Lower lobe of right lung (tissue), 2 donors: ENCODE results near the gene NPBWR2. TPM values are rescaled to one million over a fixed set of nuclear protein-coding genes. Genes with fewer than 3 reads are reported as not detected.

ENCODE experiments used
- ATAC-seq, 2 donors: fragments of 200-7000 bp; cut with Tn5 transposase; one replicate each; pipeline ENCODE4 v1.9.1; 2020 to 2022; ENCODE audit warnings: mild to moderate bottlenecking in 2 of 2, moderate library complexity in 2 of 2
- DNase-seq: peaks from one replicate; pipeline ENCODE4 v3.0.0-alpha.2; 2020
- H3K27ac ChIP-seq: fragments of 200-600 bp; one replicate; pipeline ENCODE4 v1.8.0; 2022
- H3K27me3 ChIP-seq: fragments of 200-600 bp; one replicate; pipeline ENCODE4 v1.8.0; 2022; ENCODE audit warnings: low read depth
- H3K36me3 ChIP-seq: fragments of 200-600 bp; one replicate; pipeline ENCODE4 v1.8.0; 2022; ENCODE audit warnings: mild to moderate bottlenecking
- H3K4me1 ChIP-seq: fragments of 200-600 bp; one replicate; pipeline ENCODE4 v1.8.0; 2022
- H3K4me3 ChIP-seq: fragments of 200-600 bp; one replicate; pipeline ENCODE4 v1.8.0; 2022; ENCODE audit warnings: mild to moderate bottlenecking
- H3K9me3 ChIP-seq: fragments of 200-600 bp; one replicate; pipeline ENCODE4 v1.8.0; 2022
- CTCF ChIP-seq: fragments of 200-600 bp; IDR thresholded peaks from one replicate; pipeline ENCODE4 v1.8.0; 2022; ENCODE audit warnings: antibody characterized with exemption, mild to moderate bottlenecking
- intact Hi-C: fragments of 100-400 bp; cut with DNase I; formaldehyde crosslinking; loops from one replicate; pipeline ENCODE4 v1.11.0; 2022
- total RNA-seq: library from RNA; stranded (reverse); fragmentation: NEBNext Ultra II Directional; extraction: Animal tissue kit (Norgen Biotek cat#: 25700); gene quantifications from one replicate; pipeline ENCODE4 v1.2.1, GENCODE V29; 2021
- donor health status: DM: no; HTN: yes; CAD: no; lungs with severe emphysema.

NPBWR2 gene
- total RNA-seq, 1 donor from 2014 or later = not detected

GRCh38 chr20:64149809-64150560, 42.6 kb upstream of the NPBWR2 start:
- H3K4me3 ChIP-seq = no peak overlapping the region
- H3K36me3 ChIP-seq = no peaks in the 10 kb centered on the region
- peaks cover 8% of the 10 kb centered on the region for H3K27me3 ChIP-seq
- ATAC-seq = no peak
- H3K9me3 ChIP-seq = no peaks in the 10 kb centered on the region
- H3K4me1 ChIP-seq = no peaks in the 10 kb centered on the region
- intact Hi-C loops = no loop called here
- TF ChIP-seq CTCF = no peak
- no peak overlapping the region for H3K27ac ChIP-seq
- peak; percentile 27 for DNase-seq

GRCh38 chr20:64149141-64149540, 41.8 kb upstream of the NPBWR2 start:
- DNase-seq (peak; percentile 10), ATAC-seq (no peak)
- Histone ChIP-seq H3K9me3 (no peaks in the 10 kb centered on the region), H3K36me3 (no peaks in the 10 kb centered on the region), H3K4me3 (no peak overlapping the region), H3K27me3 (peaks cover 8% of the 10 kb centered on the region), H3K27ac (no peak overlapping the region), H3K4me1 (no peaks in the 10 kb centered on the region)
- intact Hi-C loops = no loop called here
- no peak for TF ChIP-seq CTCF

- DNase-seq (peak; percentile 27), ATAC-seq (no peak)
- Histone ChIP-seq H3K9me3 (no peaks in the 10 kb centered on the region), H3K36me3 (no peaks in the 10 kb centered on the region), H3K4me3 (no peak overlapping the region), H3K27me3 (peaks cover 8% of the 10 kb centered on the region), H3K27ac (no peak overlapping the region), H3K4me1 (no peaks in the 10 kb centered on the region)
- intact Hi-C loops = no loop called here
- TF ChIP-seq CTCF = no peak
Observed at GRCh38 chr20:64148581-64148980, 41.2 kb upstream of the NPBWR2 start.

GRCh38 chr20:64146936-64147477, 39.6 kb upstream of the NPBWR2 start:
- Histone ChIP-seq H3K9me3 (no peaks in the 10 kb centered on the region), H3K27ac (no peak overlapping the region), H3K4me3 (no peak overlapping the region), H3K4me1 (no peaks in the 10 kb centered on the region), H3K27me3 (peaks cover 8% of the 10 kb centered on the region), H3K36me3 (no peaks in the 10 kb centered on the region)
- intact Hi-C loops = no loop called here
- peak; percentile 30 for DNase-seq
- ATAC-seq = no peak
- TF ChIP-seq CTCF = no peak

GRCh38 chr20:64146301-64146935, 39.1 kb upstream of the NPBWR2 start:
- Histone ChIP-seq H3K4me1 (no peaks in the 10 kb centered on the region), H3K27ac (no peak overlapping the region), H3K27me3 (peaks cover 12% of the 10 kb centered on the region), H3K36me3 (no peaks in the 10 kb centered on the region), H3K9me3 (no peaks in the 10 kb centered on the region), H3K4me3 (no peak overlapping the region)
- no peak for ATAC-seq
- no peak for TF ChIP-seq CTCF
- intact Hi-C loops = no loop called here
- DNase-seq = peak; percentile 10
